ENCODE data around the gene PTPA. TPM values are rescaled to one million over a fixed set of nuclear protein-coding genes. Genes with fewer than 3 reads are reported as not detected.

PTPA gene
- total RNA-seq, 1 donor from 2014 or later: 220 TPM

GRCh38 chr9:129081388-129081904 lies 29.8 kb upstream of the PTPA start:
- no peak for DNase-seq (ENCODE audit: low read depth)
- TF ChIP-seq CTCF (conservative IDR thresholded peaks at IDR 0.05; ENCODE audit: low read depth, low read length): no peak
- peak overlapping the region; percentile 75 for H3K4me3 ChIP-seq (ENCODE audit: low read depth, low read length)

GRCh38 chr9:129084087-129084486 lies 27.1 kb upstream of the PTPA start:
- no peak for DNase-seq (ENCODE audit: low read depth)
- TF ChIP-seq CTCF (conservative IDR thresholded peaks at IDR 0.05; ENCODE audit: low read depth, low read length): no peak

GRCh38 chr9:129089246-129089645 lies 22.0 kb upstream of the PTPA start:
- TF ChIP-seq CTCF (conservative IDR thresholded peaks at IDR 0.05; ENCODE audit: low read depth, low read length): no peak
- H3K4me3 ChIP-seq (ENCODE audit: low read depth, low read length): no peak overlapping the region
- DNase-seq (ENCODE audit: low read depth): no peak

More at GRCh38 chr9:129084087-129084486, 27.1 kb upstream of the PTPA start:
- no peak overlapping the region for H3K4me3 ChIP-seq (ENCODE audit: low read depth, low read length)

DNA sequence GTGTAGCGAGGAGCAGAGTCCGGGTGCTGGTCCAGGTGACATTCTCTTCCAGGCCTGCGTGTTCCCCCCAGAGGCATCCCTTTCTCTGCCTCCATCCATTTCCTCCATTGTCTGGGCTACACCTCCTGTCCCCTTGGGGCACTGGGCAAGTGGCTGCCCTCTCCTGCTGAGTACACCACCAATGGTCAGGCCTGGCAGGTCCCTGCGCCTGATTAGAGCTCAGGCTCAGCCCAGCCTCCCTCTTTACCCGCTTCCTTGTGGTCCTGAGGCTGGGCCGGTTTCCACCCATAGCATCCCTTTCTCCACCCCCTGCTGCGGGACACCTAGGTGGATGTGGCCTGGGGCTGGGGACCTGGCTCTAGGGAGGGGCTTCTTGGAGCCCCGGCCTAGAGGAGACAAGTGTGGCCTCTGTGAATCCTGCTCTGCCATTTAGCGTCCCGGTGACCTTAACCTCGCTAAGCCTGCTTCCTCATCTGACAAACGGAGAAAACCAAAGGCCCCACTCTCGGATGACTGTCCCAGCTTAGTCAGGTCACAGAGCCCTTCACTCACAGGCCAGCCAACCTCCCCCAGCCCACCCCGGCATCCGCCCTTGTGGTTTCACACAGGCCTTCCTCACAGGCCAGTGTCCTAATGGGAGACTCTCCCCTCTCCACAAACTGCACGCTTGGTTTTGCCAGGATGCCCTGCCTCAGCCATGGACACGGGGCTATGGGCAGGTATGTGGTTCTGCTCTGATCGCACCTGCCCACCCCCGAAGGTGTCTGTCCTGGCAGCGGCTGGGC lies 17.4 kb upstream of the PTPA start:
- DNase-seq (ENCODE audit: low read depth): no peak
- no peak overlapping the region for H3K4me3 ChIP-seq (ENCODE audit: low read depth, low read length)
- no peak for TF ChIP-seq CTCF (conservative IDR thresholded peaks at IDR 0.05; ENCODE audit: low read depth, low read length)

- H3K4me3 ChIP-seq (ENCODE audit: low read depth, low read length): no peak overlapping the region
- no peak for TF ChIP-seq CTCF (conservative IDR thresholded peaks at IDR 0.05; ENCODE audit: low read depth, low read length)
- DNase-seq (ENCODE audit: low read depth): no peak
These were observed 16.6 kb upstream of the PTPA start for GRCh38 chr9:129094387-129095169.

- no peak for DNase-seq (ENCODE audit: low read depth)
- TF ChIP-seq CTCF (conservative IDR thresholded peaks at IDR 0.05; ENCODE audit: low read depth, low read length): no peak
- H3K4me3 ChIP-seq (ENCODE audit: low read depth, low read length): no peak overlapping the region
These were observed 16.0 kb upstream of the PTPA start for GRCh38 chr9:129095170-129095667.
